IMR-90 (cell line): ENCODE data around the gene TP63. TPM values are rescaled to one million over a fixed set of nuclear protein-coding genes. Genes with fewer than 3 reads are reported as not detected.

ENCODE experiments used
- ATAC-seq: fragments of 200-7000 bp; cut with Tn5 transposase; 2 replicates; pipeline ENCODE4 v1.9.1; 2020; ENCODE audit warnings: low read depth, mild to moderate bottlenecking, moderate library complexity
- BruUV-seq: library from RNA; stranded (reverse); fragments of 400-500 nt; replicated peaks from 2 replicates; lab custom pipeline; 2021; lab: Mats Ljungman, UMichigan
- CTCF ChIA-PET: fragments of 300-600 bp; formaldehyde crosslinking; extraction: SDS; loops from one replicate; lab custom pipeline; 2021; ENCODE audit warnings: antibody characterized with exemption; lab: Yijun Ruan, JAX
- POLR2A ChIA-PET: fragments of 300-600 bp; sonication (Branson Sonifier 250); formaldehyde crosslinking; loops from one replicate; lab custom pipeline; 2022; ENCODE audit warnings: antibody characterized with exemption; ENCODE audit not compliant: unreplicated experiment; lab: Charles Lee
- DNase-seq: peaks from one replicate; pipeline ENCODE4 v3.0.0; 2013
- H2AFZ ChIP-seq: replicated peaks from 2 replicates; pipeline ENCODE3; 2013; ENCODE audit warnings: low read length, mild to moderate bottlenecking; ENCODE audit not compliant: poor library complexity
- H2AK5ac ChIP-seq: 2 replicates; pipeline ENCODE4 v1.6.1; 2013; ENCODE audit warnings: low read depth, low read length, inconsistent platforms
- H2AK9ac ChIP-seq: replicated peaks from 2 replicates; pipeline ENCODE3; 2013; ENCODE audit warnings: mild to moderate bottlenecking, low read depth, low read length, moderate library complexity; ENCODE audit not compliant: poor library complexity
- H2BK120ac ChIP-seq: 2 replicates; pipeline ENCODE4 v1.6.1; 2013; ENCODE audit warnings: low read depth, low read length, inconsistent platforms
- H2BK15ac ChIP-seq: 3 replicates; pipeline ENCODE4 v1.6.1; 2013; ENCODE audit warnings: low read depth, low read length, inconsistent platforms
- H2BK20ac ChIP-seq: 2 replicates; pipeline ENCODE4 v1.6.1; 2013; ENCODE audit warnings: low read depth, mild to moderate bottlenecking, inconsistent platforms, low read length, moderate library complexity
- H2BK5ac ChIP-seq: 2 replicates; pipeline ENCODE4 v1.6.1; 2013; ENCODE audit warnings: mild to moderate bottlenecking, low read depth, low read length, inconsistent platforms; ENCODE audit not compliant: poor library complexity, severe bottlenecking
- H3K14ac ChIP-seq: replicated peaks from 2 replicates; pipeline ENCODE4 v1.6.1; 2013; ENCODE audit warnings: low read depth, low read length, inconsistent platforms
- H3K18ac ChIP-seq: 2 replicates; pipeline ENCODE4 v1.6.1; 2013; ENCODE audit warnings: low read depth, low read length, control low read depth
- H3K23ac ChIP-seq: 2 replicates; pipeline ENCODE4 v1.6.1; 2013; ENCODE audit warnings: low read depth, low read length, inconsistent platforms
- H3K27ac ChIP-seq: 2 replicates; pipeline ENCODE4 v1.5.1; 2013; ENCODE audit warnings: mild to moderate bottlenecking, control low read depth, low read length; ENCODE audit not compliant: insufficient read depth
- H3K27me3 ChIP-seq: 2 replicates; pipeline ENCODE4 v1.6.1; 2013; ENCODE audit warnings: low read length; ENCODE audit not compliant: control insufficient read depth, insufficient read depth
- H3K36me3 ChIP-seq: 2 replicates; pipeline ENCODE4 v1.6.1; 2013; ENCODE audit warnings: low read length, mixed read lengths; ENCODE audit not compliant: control insufficient read depth, insufficient read depth
- H3K4ac ChIP-seq: 2 replicates; pipeline ENCODE4 v1.6.1; 2013; ENCODE audit warnings: low read depth, low read length, inconsistent platforms
- H3K4me1 ChIP-seq: 2 replicates; pipeline ENCODE4 v1.6.1; 2013; ENCODE audit warnings: low read length, mixed read lengths; ENCODE audit not compliant: control insufficient read depth, insufficient read depth
- H3K4me2 ChIP-seq: 2 replicates; pipeline ENCODE4 v1.6.1; 2013; ENCODE audit warnings: low read depth, mild to moderate bottlenecking, control low read depth, low read length, moderate library complexity
- H3K4me3 ChIP-seq: 2 replicates; pipeline ENCODE4 v1.5.1; 2013; ENCODE audit warnings: low read depth, mild to moderate bottlenecking, control low read depth, low read length, moderate library complexity; ENCODE audit not compliant: insufficient read depth
- H3K56ac ChIP-seq: 2 replicates; pipeline ENCODE4 v1.6.1; 2013; ENCODE audit warnings: low read length, inconsistent platforms; ENCODE audit not compliant: insufficient read depth; ENCODE audit errors: extremely low read depth
- H3K79me1 ChIP-seq, 2 experiments: 2 replicates each; pipeline ENCODE4 v1.6.1; 2013; ENCODE audit warnings: low read length in 2 of 2, inconsistent platforms in 1 of 2, low read depth in 1 of 2
- H3K9ac ChIP-seq: 2 replicates; pipeline ENCODE4 v1.6.1; 2013; ENCODE audit warnings: low read depth, low read length, control low read depth
- H3K9me1 ChIP-seq: 2 replicates; pipeline ENCODE4 v1.6.1; 2013; ENCODE audit warnings: low read length, inconsistent platforms; ENCODE audit not compliant: insufficient read depth
- H3K9me3 ChIP-seq: 2 replicates; pipeline ENCODE4 v1.6.1; 2013; ENCODE audit warnings: low read length; ENCODE audit not compliant: control insufficient read depth, insufficient read depth
- H4K20me1 ChIP-seq: 2 replicates; pipeline ENCODE4 v1.6.1; 2013; ENCODE audit warnings: low read length, inconsistent platforms; ENCODE audit not compliant: insufficient read depth
- H4K5ac ChIP-seq: 2 replicates; pipeline ENCODE4 v1.6.1; 2013; ENCODE audit warnings: mild to moderate bottlenecking, low read depth, low read length, control low read depth
- H4K8ac ChIP-seq, 2 experiments: 2 replicates each; pipeline ENCODE4 v1.6.1; 2013; ENCODE audit warnings: low read depth in 2 of 2, low read length in 2 of 2, control low read depth in 1 of 2, inconsistent platforms in 1 of 2
- H4K91ac ChIP-seq: 2 replicates; pipeline ENCODE4 v1.6.1; 2013; ENCODE audit warnings: low read depth, low read length, inconsistent platforms; ENCODE audit not compliant: insufficient read depth
- BHLHE40 ChIP-seq: fragments of 150-350 bp; IDR thresholded peaks from 2 replicates; pipeline ENCODE4 v1.6.1; 2016; ENCODE audit warnings: mild to moderate bottlenecking, low read depth, low read length
- CEBPB ChIP-seq: IDR thresholded peaks from 2 replicates; pipeline ENCODE4 v1.6.1; 2012; ENCODE audit warnings: low read depth, low read length, improper control_type of control experiment
- CHD1 ChIP-seq: IDR thresholded peaks from 2 replicates; pipeline ENCODE4 v1.6.1; 2012; ENCODE audit warnings: low read depth, low read length, improper control_type of control experiment
- ELK1 ChIP-seq: fragments of 150-350 bp; IDR thresholded peaks from 2 replicates; pipeline ENCODE4 v1.6.1; 2016; ENCODE audit warnings: low read depth, mild to moderate bottlenecking, low read length, moderate library complexity, borderline replicate concordance
- FOS ChIP-seq: fragments of 150-350 bp; IDR thresholded peaks from 2 replicates; pipeline ENCODE4 v1.6.1; 2016; ENCODE audit warnings: low read depth, low read length
- MAFK ChIP-seq: IDR thresholded peaks from 2 replicates; pipeline ENCODE4 v1.6.1; 2012; ENCODE audit warnings: low read depth, low read length, improper control_type of control experiment
- MAZ ChIP-seq: IDR thresholded peaks from 2 replicates; pipeline ENCODE4 v1.6.1; 2012; ENCODE audit warnings: low read depth, mild to moderate bottlenecking, low read length, improper control_type of control experiment, moderate library complexity, borderline replicate concordance
- MXI1 ChIP-seq: IDR thresholded peaks from 2 replicates; pipeline ENCODE4 v1.6.1; 2012; ENCODE audit warnings: low read depth, mild to moderate bottlenecking, low read length, moderate library complexity, borderline replicate concordance
- NFE2L2 ChIP-seq: fragments of 150-350 bp; IDR thresholded peaks from 2 replicates; pipeline ENCODE4 v1.6.1; 2016; ENCODE audit warnings: low read depth, mild to moderate bottlenecking, low read length
- POLR2A ChIP-seq: IDR thresholded peaks from 2 replicates; pipeline ENCODE4 v1.6.1; 2012; ENCODE audit warnings: mild to moderate bottlenecking, low read depth, low read length
- RAD21 ChIP-seq: IDR thresholded peaks from 2 replicates; pipeline ENCODE4 v1.6.1; 2012; ENCODE audit warnings: low read length, improper control_type of control experiment
- RCOR1 ChIP-seq: IDR thresholded peaks from 2 replicates; pipeline ENCODE4 v1.6.1; 2012; ENCODE audit warnings: mild to moderate bottlenecking, low read length, improper control_type of control experiment; ENCODE audit not compliant: insufficient replicate concordance
- RFX5 ChIP-seq: IDR thresholded peaks from 2 replicates; pipeline ENCODE4 v1.8.0; 2012; ENCODE audit warnings: low read depth, mild to moderate bottlenecking, low read length, moderate library complexity
- SMC3 ChIP-seq: fragments of 150-350 bp; IDR thresholded peaks from 2 replicates; pipeline ENCODE4 v1.6.1; 2016; ENCODE audit warnings: low read depth, mild to moderate bottlenecking, antibody characterized with exemption, low read length, moderate library complexity
- WGBS, 2 experiments: methylation state at CpG; one replicate each; pipeline versions ENCODE4 v1.1.5 to v1.1.7; 2013; ENCODE audit warnings: missing lambda C conversion rate in 2 of 2; ENCODE audit not compliant: insufficient read length in 1 of 2; ENCODE audit errors: extremely low coverage in 2 of 2; 5-methylcytosine and 5-hydroxymethylcytosine counted together
- dilution Hi-C: fragments of 300-500 bp; cut with HindIII; formaldehyde crosslinking; loops from one replicate; pipeline ENCODE4 v1.14.3; 2018; ENCODE audit warnings: low sequenced_read_pairs; ENCODE audit not compliant: unreplicated experiment
- in situ Hi-C: fragments of 300-500 bp; cut with MboI; formaldehyde crosslinking; loops from 3 replicates; pipeline ENCODE4 v1.14.3; 2019; ENCODE audit warnings: low sequenced_read_pairs, inconsistent platforms, mixed read lengths
- intact Hi-C: fragments of 100-400 bp; cut with micrococcal nuclease; formaldehyde crosslinking; loops from 2 replicates; pipeline ENCODE4 v1.10.0; 2022
- polyA plus RNA-seq, 3 experiments: library from polyadenylated mRNA; depleted of rRNA; stranded (reverse); fragments of >200 nt; gene quantifications; 2 replicates each; pipeline ENCODE4 v1.2.3, GENCODE V29; 2012; ENCODE audit warnings: low replicate concordance in 1 of 3
- total RNA-seq: library from RNA; depleted of rRNA; stranded (reverse); fragments of >200 nt; gene quantifications from 2 replicates; pipeline ENCODE4 v1.2.3, GENCODE V29; 2012
- TF ChIP-seq, protein P1 (sequence below): fragments of 150-350 bp; IDR thresholded peaks from 2 replicates; pipeline ENCODE4 v1.6.1; 2017; ENCODE audit warnings: mild to moderate bottlenecking, antibody characterized with exemption, low read length, low read depth
- TF ChIP-seq, protein P2 (sequence below): conservative IDR thresholded peaks from 2 replicates; pipeline ENCODE4 v1.5.1; 2012; ENCODE audit warnings: mild to moderate bottlenecking, low read depth, low read length, improper control_type of control experiment

TP63 gene
- total and polyA plus RNA-seq, 2 of the 4 experiments (the other 2 are of a cell fraction): not detected

DNA sequence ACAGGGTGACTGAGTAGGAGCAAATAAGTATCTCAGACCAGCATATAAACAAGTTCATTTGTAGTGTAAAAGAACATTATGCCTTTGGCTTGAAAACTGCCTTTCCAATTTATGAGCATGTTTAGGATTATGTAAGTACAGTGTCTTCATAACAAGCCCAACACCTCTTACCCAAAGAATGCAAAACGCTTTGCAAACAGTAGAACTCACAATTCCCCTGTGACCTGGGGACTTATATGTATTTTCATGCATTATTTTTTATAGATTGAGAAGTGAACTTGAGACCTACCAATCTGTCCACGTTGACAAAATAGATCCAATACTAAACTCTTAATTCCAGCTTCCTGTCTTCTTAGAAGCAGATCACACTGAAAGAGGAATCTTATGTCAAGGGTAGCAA lies 202.1 kb downstream of the TP63 start:
- Histone ChIP-seq H4K91ac (no peak overlapping the region), H3K9me1 (no peaks in the 10 kb centered on the region), H4K20me1 (no peaks in the 10 kb centered on the region), H4K8ac (no peak overlapping the region), H2BK15ac (no peak overlapping the region), H3K79me1 (no peaks in the 10 kb centered on the region), H3K4me3 (no peak overlapping the region), H3K9ac (no peak overlapping the region), H3K23ac (no peak overlapping the region), H3K27ac (no peak overlapping the region), H3K4me2 (no peak overlapping the region), H2BK120ac (no peak overlapping the region), H3K9me3 (no peaks in the 10 kb centered on the region), H3K27me3 (peaks cover 5% of the 10 kb centered on the region; the same call in 1 of the 2 replicates), H3K14ac (no peak overlapping the region), H3K4me1 (no peaks in the 10 kb centered on the region), H2AFZ (no peak overlapping the region), H3K56ac (no peak overlapping the region), H3K36me3 (no peaks in the 10 kb centered on the region), H2AK9ac (no peak overlapping the region), H2BK5ac (no peak overlapping the region), H2AK5ac (no peak overlapping the region), H3K4ac (no peak overlapping the region), H4K5ac (no peak overlapping the region), H3K18ac (no peak overlapping the region), H2BK20ac (no peak overlapping the region)
- BruUV-seq: no TSS peak
- in situ Hi-C loops (no loop called here), dilution Hi-C loops (no loop called here), intact Hi-C loops (loop anchor here (2.0 kb wide), 1 partner anchor 22 kb away; no protein-coding TSS in a partner anchor)
- no CpG with 5 or more reads among the region's 2 CpGs for WGBS, 2 experiments
- no peak for DNase-seq
- ChIA-PET POLR2A (interaction anchor here (0.5 kb wide), 1 partner anchor 19 kb away, joined by 3 read pairs; no protein-coding TSS in a partner anchor), CTCF (interaction anchor here (0.6 kb wide), 1 partner anchor 75 kb away, joined by 12 read pairs; no protein-coding TSS in a partner anchor)
- TF ChIP-seq CEBPB (no peak), MAZ (no peak), RCOR1 (no peak), RAD21 (no peak), MXI1 (no peak), CHD1 (no peak), ELK1 (no peak), SMC3 (no peak), NFE2L2 (no peak), MAFK (no peak), RFX5 (no peak), FOS (no peak), POLR2A (no peak), BHLHE40 (no peak)
- TF ChIP-seq, protein P1, sequence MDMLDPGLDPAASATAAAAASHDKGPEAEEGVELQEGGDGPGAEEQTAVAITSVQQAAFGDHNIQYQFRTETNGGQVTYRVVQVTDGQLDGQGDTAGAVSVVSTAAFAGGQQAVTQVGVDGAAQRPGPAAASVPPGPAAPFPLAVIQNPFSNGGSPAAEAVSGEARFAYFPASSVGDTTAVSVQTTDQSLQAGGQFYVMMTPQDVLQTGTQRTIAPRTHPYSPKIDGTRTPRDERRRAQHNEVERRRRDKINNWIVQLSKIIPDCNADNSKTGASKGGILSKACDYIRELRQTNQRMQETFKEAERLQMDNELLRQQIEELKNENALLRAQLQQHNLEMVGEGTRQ: no peak
- TF ChIP-seq, protein P2, sequence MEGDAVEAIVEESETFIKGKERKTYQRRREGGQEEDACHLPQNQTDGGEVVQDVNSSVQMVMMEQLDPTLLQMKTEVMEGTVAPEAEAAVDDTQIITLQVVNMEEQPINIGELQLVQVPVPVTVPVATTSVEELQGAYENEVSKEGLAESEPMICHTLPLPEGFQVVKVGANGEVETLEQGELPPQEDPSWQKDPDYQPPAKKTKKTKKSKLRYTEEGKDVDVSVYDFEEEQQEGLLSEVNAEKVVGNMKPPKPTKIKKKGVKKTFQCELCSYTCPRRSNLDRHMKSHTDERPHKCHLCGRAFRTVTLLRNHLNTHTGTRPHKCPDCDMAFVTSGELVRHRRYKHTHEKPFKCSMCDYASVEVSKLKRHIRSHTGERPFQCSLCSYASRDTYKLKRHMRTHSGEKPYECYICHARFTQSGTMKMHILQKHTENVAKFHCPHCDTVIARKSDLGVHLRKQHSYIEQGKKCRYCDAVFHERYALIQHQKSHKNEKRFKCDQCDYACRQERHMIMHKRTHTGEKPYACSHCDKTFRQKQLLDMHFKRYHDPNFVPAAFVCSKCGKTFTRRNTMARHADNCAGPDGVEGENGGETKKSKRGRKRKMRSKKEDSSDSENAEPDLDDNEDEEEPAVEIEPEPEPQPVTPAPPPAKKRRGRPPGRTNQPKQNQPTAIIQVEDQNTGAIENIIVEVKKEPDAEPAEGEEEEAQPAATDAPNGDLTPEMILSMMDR: no peak
- no peak for ATAC-seq
